RPMI8226 (cell line): ENCODE measurements around the gene SCFD2.
"Not testable (repeated sequence)": the region's sequence is repeated elsewhere in the genome, so short reads cannot be mapped to it uniquely, and the experiment has no call there.

Experiments
- DNase-seq: peaks from one replicate; pipeline ENCODE4 v3.0.0-alpha.2; 2015

Gene SCFD2

DNA sequence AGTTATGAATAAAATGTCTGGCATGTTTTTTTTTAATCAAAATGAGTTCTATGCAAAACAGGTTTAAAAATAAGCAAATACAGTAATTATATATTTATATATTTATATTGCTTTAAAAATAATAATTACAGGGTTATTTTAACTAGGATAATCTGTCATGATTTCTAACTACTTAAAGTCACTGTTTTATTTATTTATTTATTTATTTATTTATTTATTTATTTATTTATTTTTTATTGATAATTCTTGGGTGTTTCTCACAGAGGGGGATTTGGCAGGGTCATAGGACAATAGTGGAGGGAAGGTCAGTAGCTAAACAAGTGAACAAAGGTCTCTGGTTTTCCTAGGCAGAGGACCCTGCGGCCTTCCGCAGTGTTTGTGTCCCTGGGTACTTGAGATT is 129.2 kb downstream of the SCFD2 start:
- not testable (repeated sequence) for DNase-seq

DNA sequence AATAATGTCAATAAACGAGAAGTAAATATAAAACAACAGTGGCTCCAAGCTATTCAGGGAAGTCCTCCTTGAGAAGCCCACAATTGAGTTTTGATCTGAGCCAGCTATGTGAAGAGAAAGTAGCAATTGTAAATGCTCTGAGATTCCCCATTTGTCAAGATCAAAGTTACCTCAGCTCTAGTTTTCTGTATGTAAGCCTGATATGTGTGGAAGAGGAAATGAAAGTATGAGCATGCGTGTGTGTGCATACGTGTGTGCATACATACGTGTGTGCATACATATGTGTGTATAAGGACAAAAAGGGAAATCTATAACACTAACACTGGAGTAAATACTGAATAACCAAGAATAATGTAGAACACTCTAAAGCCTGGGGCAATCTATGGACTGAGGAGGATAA is 130.3 kb downstream of the SCFD2 start:
- no peak for DNase-seq

DNA sequence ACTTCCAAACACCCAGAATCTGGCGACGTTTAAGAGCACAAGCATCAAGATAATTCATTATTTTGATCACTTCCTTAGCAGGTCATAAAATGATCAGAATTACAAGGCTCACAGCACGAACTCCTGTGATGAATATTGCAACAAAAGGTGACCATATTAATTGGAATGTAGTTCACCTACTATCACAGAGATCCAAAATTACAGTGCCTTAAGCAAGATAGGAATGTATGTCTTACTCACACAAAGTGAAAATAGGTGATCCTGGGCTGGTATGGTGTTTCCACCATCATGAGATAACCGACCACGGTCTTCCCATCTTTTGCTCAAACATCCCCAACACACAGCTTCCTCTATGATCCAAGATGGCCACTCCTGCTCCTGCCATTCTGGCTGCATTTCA is 131.2 kb downstream of the SCFD2 start:
- DNase-seq, result no peak

DNA sequence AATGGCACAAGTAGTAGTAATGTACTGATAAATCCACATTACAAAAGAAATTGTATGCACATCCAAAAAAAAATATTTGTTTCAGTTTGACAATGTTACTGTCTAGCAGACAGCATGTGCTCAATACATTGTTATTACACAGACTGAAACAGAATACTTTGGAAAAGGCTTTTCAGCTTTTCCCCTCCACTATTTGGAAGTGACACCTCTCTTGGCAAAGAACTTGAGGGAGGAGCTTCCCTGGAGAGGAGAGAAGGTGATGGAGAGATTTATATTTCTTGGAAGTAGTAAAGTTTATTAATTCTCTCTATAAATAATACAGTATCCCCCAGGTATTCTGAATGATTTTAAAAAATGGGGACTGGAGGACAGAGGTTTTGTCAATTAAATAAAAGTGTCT is 131.8 kb downstream of the SCFD2 start:
- no peak for DNase-seq

DNA sequence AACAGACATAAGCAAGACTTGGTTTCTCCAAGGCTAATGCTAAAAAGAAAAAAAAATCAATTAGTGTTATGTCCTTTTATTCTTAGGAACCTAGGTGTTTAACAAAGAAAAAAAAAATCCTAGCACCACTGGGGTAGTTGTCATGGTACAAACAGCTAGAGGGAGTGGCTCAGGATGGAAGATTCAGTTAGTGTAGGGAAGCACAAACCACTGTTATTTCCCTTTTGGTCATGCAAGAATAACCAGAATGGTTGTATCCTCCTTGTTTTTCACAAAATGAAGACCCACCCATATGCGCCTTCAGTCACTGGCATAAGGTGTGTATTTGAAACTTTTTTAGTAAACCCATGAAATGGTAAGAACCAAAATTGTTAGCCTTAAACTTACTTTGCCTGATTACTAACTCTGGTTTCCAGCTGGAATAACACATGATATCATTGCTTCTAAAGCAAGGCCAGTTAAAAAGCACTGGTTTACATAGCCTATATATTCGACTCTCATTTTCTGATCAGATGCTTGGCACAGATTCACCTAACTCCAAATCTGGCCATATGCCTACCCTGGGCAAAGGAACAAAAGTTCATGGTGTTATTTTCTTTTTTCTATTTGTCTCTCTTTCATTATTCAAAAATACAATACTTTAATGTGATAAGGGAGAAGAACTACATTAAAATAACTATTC is 132.6 kb downstream of the SCFD2 start:
- DNase-seq, result no peak

DNA sequence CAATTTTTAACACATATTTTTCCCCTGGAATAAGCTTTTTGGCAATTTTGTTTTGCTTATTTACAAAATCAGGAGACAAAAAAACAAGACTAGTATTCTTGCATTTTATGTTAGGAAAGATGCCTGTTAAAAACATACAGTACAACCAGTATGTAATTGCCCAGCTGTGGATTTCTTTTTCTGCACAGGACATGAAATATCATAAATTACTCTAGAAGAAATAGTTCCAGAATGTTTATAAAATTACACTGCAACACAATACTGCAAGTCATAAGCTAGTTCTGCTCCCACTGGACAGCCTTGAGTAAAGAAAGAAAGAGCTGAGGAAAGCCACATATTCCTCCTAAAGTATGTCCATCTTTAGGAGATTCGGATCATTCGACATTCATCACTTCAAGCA is 133.5 kb downstream of the SCFD2 start:
- no peak for DNase-seq

DNA sequence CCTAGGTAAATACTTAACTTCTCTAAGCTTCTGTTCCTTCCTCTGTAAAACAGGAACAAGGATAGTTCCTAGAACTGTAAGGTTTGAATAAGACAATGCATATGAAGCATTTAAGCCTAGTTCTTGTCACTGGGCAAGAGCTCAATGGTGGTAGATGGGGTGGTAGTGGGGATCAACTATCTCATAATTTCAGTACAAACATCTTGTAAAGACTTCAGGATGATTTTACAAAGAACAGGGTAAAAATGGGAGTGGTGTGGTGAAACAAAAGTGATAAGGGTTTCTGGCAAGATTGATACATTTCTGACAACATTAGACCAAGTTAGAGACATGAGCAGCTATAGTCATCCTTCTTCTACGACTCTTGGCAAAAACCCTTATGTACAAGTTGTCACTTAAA is 137.8 kb downstream of the SCFD2 start:
- no peak for DNase-seq

DNA sequence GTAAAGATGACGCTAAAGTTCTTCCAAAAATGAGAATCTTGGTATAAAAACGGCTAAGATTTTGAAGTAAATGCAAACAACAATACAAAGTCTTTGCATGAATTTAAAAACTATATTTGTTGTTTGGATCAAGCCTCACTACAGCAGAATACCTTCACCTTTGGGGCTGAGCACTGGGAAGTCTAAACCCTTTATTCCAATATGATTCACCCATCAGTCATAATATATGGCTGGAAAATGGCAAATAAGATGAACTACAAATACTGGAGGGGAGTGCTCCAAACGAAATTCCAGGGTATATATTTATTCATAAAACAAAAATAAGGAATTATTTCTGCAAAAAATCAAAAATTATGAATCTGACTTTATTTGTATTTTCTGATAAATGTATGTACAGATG is 138.4 kb downstream of the SCFD2 start:
- DNase-seq, result no peak

DNA sequence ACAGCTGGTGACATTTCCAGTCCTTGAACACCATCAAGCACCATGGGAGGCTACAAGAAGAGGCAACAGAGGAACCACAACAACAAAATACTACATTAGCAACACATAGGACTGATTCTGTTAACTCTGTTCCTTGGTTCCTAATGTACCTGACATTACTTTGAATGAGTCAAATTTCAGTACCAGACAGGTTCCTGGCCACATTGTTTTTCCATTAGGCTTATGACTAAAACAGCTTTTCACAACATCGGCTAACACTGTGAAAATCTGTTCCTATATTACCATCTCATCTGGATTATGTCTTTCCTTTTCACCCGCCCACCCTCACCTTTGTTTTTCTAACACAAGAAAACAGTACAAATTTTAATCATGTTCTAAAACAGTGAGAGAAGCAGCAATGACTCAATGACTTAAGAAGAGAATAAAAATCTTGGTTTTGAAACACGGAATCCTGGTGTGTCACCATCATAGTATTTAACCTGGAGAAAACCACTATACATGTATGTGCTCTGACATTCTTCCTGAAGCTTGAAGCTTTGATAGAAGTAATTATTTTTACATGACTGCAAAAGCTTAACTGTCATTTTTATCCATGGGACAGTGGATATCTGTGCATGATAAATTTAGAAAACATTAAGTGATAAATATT is 143.9 kb downstream of the SCFD2 start:
- no peak for DNase-seq

DNA sequence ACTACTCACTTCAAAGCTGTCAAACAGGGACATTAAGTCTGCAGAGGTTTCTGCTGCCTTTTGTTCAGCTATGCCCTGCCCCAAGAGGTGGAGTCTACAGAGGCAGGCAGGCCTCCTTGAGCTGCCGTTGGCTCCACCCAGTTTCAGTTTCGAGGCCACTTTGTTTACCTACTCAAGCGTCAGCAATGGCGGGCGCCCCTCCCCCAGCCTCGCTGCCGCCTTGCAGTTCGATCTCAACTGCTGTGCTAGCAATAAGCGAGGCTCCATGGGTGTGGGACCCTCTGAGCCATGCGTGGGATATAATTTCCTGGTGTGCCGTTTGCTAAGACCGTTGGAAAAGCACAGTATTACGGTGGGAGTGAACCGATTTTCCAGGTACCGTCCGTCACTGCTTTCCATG is 146.7 kb downstream of the SCFD2 start:
- DNase-seq, result not testable (repeated sequence)

DNA sequence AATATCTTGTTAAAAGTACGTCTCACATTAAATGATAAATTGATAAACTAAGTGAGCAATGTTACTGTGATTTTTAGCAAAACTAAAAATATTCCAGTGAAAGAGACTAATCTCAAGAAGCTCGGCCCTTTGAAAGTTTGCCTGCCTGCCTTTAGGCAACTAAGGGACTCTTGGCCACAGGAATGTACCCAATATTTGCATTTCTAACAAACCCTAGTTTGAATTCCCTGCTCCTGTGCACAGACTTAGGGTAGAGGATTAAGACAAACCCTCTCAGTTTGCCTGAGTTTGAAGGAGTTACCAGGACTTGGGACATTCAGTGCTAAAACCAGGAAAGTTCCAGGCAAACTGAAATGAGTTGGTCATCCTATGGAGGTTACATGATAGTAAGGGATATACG is 157.1 kb downstream of the SCFD2 start:
- DNase-seq, result no peak

DNA sequence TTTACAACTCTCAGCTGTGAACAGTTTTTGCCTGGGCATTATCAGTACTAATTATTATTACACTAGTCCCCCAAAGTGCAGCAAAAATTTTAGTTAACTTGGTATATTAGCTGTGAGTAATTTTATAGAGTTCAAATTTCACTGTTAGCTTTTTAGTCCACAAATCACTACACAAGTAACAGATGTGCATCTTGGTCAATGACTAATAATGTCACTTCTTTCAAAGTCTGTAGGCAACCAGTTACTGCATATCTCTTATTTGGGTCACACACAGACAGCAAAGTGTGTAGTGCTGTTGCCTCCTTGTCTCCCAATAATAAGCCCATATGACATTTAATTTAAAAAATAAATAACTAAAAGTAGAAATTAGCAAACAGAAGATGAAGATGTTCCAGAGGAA is 159.9 kb downstream of the SCFD2 start:
- no peak for DNase-seq

DNA sequence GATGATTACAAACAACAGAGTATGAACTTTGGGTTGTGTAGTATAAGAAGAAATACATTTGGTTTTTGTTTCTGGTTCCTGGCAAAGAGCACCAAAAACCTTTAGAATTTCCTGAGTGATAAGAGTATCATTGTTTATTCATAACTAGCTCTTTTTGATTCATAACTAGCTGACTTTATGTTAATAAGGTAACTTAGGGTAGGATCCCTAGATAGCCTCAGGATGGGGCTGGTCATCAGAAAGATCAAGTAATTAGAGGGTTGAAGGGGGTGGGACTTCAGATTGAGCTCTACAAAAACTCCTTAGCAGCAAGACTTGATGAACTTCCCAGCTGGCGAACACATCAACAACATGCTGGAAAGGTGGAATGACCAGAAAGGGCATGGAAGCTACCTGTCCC is 166.5 kb downstream of the SCFD2 start:
- no peak for DNase-seq

DNA sequence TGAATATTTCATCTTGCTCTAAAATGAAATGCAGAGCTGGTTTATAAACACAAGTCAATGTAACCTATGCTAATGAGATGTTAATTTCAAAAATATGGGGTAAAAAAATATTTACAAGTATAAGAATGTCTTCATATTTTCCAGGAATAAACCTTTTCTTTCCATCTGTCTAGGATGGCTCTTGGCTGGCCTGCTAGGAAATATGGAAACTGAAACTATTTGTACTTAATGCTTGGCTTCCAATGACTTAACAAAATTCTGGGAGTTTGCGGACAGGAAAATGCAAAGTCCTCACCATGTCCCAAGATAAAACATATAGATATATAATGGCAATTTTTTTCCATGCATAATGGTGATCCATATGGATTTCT is 168.1 kb downstream of the SCFD2 start:
- DNase-seq, result no peak

DNA sequence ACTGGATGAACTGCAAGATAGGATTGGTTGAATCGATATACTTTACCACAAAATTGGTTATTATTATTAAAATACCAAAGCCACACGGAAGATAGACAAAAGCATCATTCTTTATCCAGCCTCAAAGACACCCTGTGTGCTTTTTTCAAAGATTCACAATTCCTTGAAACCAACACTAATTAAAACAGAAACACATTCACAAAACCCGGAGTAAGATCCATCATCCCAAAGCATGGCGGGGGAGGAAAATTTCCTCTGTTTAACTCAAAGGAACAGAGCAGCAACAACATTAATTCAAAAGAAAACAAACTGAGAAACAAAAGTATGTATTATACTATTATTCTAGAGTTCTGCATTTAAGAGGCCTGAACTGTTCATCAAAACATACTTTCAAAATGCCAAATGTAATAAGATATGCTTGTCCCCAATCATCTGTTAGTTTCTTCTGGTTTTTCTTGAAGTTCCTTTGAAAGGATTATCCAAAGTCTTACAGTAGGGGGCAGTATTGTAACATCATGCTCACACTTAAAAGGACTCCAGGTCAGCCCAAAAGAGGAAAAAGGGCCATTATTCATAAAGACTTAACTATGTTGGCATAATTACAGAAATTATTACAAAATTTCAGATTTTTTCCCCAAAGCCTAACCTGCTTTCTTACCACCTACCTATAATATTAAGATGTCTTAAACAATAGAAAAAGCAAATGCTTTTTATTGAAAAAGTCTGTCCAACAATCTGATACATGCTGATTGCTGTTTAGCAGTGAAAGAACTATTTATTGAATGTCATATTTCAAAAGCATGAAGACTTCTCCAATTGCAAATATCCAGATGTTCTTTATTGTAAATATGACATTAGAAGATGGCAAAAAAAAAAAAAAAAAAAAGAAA is 168.7 kb downstream of the SCFD2 start:
- DNase-seq, result peak; percentile 53

DNA sequence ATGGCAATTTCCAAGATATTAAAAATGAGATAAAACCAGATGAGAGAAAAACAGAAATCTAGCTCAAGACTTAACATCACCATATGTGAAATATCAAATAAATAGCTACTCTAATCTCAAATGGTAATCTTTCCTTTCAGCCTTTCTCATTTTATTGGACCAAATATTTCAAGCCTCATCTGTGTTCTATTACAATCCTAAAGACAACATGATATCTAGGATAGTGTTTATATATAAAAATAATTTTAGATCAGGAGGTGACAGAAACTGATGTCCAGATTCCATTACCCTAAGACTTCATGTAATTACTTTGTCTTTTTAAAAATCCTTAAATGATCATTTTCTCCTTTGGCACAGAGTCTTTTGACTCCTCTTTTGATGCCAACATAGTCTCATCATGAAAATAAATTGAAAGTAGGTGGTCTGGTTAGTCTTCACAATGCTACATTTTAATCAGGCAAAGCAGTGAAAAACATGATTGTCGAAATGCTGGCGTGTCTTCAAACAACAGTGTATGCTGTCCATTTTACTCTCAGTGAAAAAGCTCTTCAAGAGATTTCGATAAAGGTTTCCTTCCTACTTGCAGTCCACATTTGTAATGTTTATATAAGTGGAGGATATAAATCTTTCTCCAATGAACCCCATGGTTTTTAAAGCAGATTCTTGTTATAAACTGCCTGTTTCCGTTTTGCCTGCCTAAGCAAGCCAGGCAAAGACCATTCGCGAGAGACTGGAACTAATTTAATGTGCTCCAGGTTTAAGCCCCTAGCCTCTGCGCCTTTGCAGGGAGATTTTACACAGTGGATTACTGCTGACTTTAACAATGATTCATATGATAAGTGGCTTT is 169.8 kb downstream of the SCFD2 start:
- no peak for DNase-seq

DNA sequence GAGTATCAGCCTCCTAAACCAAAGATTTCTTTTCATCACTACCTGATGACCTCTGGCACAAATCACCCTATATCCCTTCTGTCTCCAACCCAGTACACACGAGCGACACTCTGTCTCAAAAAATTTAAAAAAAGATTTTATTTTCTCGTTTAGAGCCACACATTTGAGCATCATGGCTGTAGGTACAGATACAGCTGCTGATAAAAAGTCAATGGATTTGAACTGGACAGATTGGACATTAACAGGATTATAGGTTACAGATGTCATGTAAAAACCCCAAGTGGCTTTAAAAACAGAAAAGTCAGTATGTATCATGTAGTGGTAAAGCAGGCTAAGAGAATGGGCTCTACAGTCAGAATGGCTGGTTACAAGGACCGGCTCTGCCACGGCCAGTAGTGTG is 171.1 kb downstream of the SCFD2 start:
- no peak for DNase-seq

DNA sequence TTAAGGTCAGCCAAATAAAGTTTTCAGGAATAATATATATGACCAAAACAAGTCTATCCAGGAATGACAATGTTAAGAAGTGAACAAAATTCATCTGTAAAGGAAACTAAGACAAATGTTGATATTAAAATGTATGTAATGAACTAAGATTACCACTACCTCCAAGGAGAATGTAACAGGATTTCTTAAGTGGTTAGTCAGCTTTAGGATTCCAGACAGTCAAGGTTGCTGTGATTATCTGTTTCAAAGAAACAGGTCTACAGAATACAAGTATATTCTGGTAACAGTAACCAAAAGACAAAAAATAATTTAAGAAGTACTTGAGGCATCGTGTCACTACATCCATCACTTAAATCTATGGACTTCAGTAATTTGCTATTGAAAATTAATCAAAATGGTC is 172.8 kb downstream of the SCFD2 start:
- no peak for DNase-seq

DNA sequence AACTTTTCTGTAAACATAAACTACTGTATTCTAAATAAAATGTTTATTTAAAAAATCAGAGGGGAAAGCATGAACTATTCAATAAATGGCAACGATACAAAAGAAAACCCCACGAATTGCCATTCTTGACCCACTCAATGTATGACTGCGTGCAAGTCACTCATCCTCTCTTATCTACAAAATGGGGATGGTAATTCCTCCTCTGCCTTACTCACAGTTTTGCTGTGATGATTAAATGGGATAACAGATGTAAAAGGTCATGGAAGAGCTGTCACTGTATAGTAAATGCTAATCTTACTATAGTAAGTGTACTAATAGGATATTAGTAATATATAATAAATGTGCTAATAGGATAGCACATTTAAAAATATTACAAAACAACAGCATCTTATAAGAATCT is 173.4 kb downstream of the SCFD2 start:
- DNase-seq, result no peak

DNA sequence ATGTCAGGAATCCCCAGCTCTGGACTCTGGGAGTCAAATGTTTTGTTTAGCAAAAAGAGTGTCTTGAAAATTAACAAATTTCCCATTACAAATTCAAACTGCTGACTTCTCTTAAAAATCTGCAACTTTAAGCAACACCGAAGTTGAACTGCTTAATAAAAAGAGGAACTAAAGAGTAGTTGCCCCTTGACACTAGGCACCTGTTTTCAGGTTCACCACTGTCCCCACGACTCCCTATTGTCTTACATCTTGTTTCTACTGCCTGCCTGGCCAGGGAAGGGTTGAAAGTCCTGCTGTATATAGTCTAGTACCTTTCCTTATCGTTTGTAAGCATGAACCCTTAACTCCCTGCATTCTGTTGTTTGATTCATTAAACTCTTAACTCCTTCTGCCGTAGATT is 173.9 kb downstream of the SCFD2 start:
- peak; percentile 55 for DNase-seq

DNA sequence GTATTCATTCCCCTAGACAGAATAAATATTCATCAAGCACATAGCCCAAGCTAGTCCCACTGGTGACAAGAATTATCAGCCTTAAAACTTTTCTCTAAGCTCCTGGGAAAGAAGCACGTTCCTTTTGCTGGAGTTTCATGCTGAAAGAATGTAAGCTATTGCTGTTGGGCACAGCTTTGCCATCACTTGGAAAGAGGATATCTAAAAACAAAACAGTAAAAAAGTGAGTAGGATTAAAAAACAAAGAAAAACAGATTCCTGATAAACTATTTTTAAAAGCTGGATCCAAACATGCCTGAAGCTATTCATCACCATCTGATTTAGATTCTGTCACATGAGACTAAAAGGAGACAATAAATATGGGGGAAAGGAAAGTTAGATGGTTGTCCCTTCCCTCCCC is 176.8 kb downstream of the SCFD2 start:
- DNase-seq, result no peak

DNA sequence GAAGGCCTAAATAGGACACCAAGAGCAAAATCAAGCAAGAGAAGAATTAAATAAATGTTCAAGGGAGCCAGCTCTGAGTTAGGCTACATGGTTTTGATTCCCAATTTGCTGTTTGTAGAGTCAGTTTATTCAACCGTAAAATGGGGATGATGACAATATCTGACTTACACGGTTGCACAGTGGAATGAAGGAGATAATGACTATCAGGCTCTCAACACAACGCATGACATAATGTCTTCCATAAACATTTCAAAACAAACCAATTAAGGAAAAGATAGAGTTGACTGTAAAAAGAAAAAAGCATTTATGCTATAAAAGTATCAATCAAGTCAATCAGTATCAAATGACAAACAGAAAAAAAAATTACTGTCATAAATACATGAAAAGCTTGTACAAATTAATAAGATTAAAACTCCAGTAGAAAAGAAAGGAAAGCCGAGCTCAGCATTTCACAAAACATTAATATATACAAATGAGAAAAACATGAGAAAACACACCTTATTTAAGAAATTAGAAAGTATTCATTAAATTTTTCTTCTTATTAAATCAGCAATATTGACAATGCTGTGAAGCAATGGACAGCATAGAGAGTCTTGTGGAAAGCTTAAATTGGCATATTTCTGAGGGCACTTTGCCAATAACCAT is 179.0 kb downstream of the SCFD2 start:
- DNase-seq, result no peak
